Adrenal gland (tissue), 12 donors: ENCODE data around the gene ANKRD11. TPM values are rescaled to one million over a fixed set of nuclear protein-coding genes. Genes with fewer than 3 reads are reported as not detected.
A peak's percentile ranks its signal among the peaks of the same experiment; 100 is the strongest.

Experiments used
- DNase-seq, 7 donors: peaks; one replicate each; pipeline ENCODE4 v3.0.0-alpha.2; 2019 to 2020
- H3K27ac ChIP-seq, 5 donors: fragments of 200-600 bp; sonication (generic) in 4 of 5; 1 replicate in 3 of 5; 2 replicates in 2 of 5; pipeline versions ENCODE4 v1.5.1 to v1.8.0; 2016 to 2020; ENCODE audit warnings: mild to moderate bottlenecking in 1 of 5
- H3K27me3 ChIP-seq: fragments of 200-600 bp; 2 replicates; pipeline ENCODE4 v1.8.0; 2021
- H3K36me3 ChIP-seq, 2 donors: fragments of 200-600 bp; replicated peaks in 1 of 2; 1 replicate in 1 of 2; 2 replicates in 1 of 2; pipeline versions ENCODE4 v1.5.1 to v1.8.0; 2018 to 2022
- H3K4me1 ChIP-seq, 2 donors: fragments of 200-600 bp; replicated peaks in 1 of 2; 1 replicate in 1 of 2; 2 replicates in 1 of 2; pipeline versions ENCODE4 v1.5.1 to v1.8.0; 2018 to 2021
- H3K4me3 ChIP-seq, 4 donors: fragments of 200-600 bp; sonication (generic) in 3 of 4; one replicate each; pipeline ENCODE4 v1.5.1; 2016 to 2018
- H3K9me3 ChIP-seq, 3 donors: fragments of 200-600 bp; sonication (generic) in 1 of 3; replicated peaks in 1 of 3; 1 replicate in 2 of 3; 2 replicates in 1 of 3; pipeline versions ENCODE4 v1.5.1 to v1.8.0; 2016 to 2021
- POLR2A ChIP-seq, 2 donors: fragments of 450-650 bp; IDR thresholded peaks; one replicate each; pipeline ENCODE4 v1.6.1; 2017; ENCODE audit warnings: antibody characterized with exemption in 2 of 2, mild to moderate bottlenecking in 2 of 2, moderate library complexity in 1 of 2
- WGBS, 4 donors: extraction: QIAGEN DNeasy Blood & Tissue Kit in 2 of 4; methylation state at CpG; one replicate each; pipeline versions ENCODE4 v1.1.5 to v1.1.7; 2013 to 2017; 5-methylcytosine and 5-hydroxymethylcytosine counted together
- intact Hi-C, 2 donors: fragments of 100-400 bp; cut with DNase I; formaldehyde crosslinking; loops; one replicate each; pipeline versions ENCODE4 v1.14.1 to v1.15.0; 2022 to 2023
- polyA plus RNA-seq, 3 donors: library from polyadenylated mRNA; stranded (reverse); fragments of 200-250 nt in 2 of 3; fragments of 350-450 nt in 1 of 3; fragmentation: Illumina TruSeq in 1 of 3; extraction: RNeasy Lipid Tissue Mini Kit (QIAGEN cat#74804) in 1 of 3; gene quantifications; one replicate each; pipeline ENCODE4 v1.2.3, GENCODE V29; 2013 to 2014
- total RNA-seq, 9 donors: library from RNA; depleted of rRNA in 4 of 9; stranded (reverse); fragments of >200 nt in 4 of 9; fragments of 120-200 nt in 1 of 9; fragmentation: NEBNext Ultra II Directional in 1 of 9; extraction: Animal tissue kit (Norgen Biotek cat#: 25700) in 1 of 9; gene quantifications; one replicate each; pipeline versions ENCODE4 v1.1.0 to v1.2.4, GENCODE V29; 2013 to 2023
- TF ChIP-seq, protein P1 (sequence below), 6 experiments: fragments of 450-650 bp in 4 of 6; fragments of 200-600 bp in 2 of 6; sonication (generic) in 1 of 6; IDR thresholded peaks; 1 replicate in 5 of 6; 2 replicates in 1 of 6; pipeline versions ENCODE4 v1.5.1 to v1.8.0; 2016 to 2021; ENCODE audit warnings: antibody characterized with exemption in 6 of 6, mild to moderate bottlenecking in 2 of 6, moderate library complexity in 1 of 6
- donor health status: healthy with polysubstance abuse.
- donor health status: Bipolar disorder and iron deficiency.
- donor health status: DM: yes; HTN: yes; CAD: no.
- donor health status: DM: no; HTN: no; CAD: no.
- donor health status: DM: no; HTN: no; CAD: no.
- donor health status: DM: yes; HTN: yes; CAD: no.

Gene ANKRD11
- total and polyA plus RNA-seq, 12 donors, result 29.7 to 127 (median 80.1) TPM

GRCh38 chr16:89409161-89409711 is 81.1 kb downstream of the ANKRD11 start:
- Histone ChIP-seq H3K36me3 (no peaks in the 10 kb centered on the region), H3K4me3 (no peak overlapping the region), H3K9me3 (no peaks in the 10 kb centered on the region), H3K27ac (peak overlapping the region in 3 of 5 donors; percentile 20 to 76 (median 59)), H3K27me3 (no peaks in the 10 kb centered on the region), H3K4me1 (peaks cover 48 to 94% of the 10 kb centered on the region in 2 donors)
- DNase-seq, result no peak
- TF ChIP-seq, protein P1, sequence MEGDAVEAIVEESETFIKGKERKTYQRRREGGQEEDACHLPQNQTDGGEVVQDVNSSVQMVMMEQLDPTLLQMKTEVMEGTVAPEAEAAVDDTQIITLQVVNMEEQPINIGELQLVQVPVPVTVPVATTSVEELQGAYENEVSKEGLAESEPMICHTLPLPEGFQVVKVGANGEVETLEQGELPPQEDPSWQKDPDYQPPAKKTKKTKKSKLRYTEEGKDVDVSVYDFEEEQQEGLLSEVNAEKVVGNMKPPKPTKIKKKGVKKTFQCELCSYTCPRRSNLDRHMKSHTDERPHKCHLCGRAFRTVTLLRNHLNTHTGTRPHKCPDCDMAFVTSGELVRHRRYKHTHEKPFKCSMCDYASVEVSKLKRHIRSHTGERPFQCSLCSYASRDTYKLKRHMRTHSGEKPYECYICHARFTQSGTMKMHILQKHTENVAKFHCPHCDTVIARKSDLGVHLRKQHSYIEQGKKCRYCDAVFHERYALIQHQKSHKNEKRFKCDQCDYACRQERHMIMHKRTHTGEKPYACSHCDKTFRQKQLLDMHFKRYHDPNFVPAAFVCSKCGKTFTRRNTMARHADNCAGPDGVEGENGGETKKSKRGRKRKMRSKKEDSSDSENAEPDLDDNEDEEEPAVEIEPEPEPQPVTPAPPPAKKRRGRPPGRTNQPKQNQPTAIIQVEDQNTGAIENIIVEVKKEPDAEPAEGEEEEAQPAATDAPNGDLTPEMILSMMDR (IDR thresholded peaks at IDR 0.05), result no peak
- no peak for TF ChIP-seq POLR2A (IDR thresholded peaks at IDR 0.05)
- intact Hi-C loops, result loop anchor here in 1 of 2 donors (10.0 kb wide), 1 partner anchor 76 kb away; no protein-coding TSS in a partner anchor
- WGBS, 4 donors, result 71 to 75% (median 73%) methylated on average over 13 of the region's 13 CpGs

GRCh38 chr16:89408315-89408714 is 82.0 kb downstream of the ANKRD11 start:
- H3K36me3 ChIP-seq, result no peaks in the 10 kb centered on the region
- peaks cover 45 to 94% of the 10 kb centered on the region in 2 donors for H3K4me1 ChIP-seq
- H3K9me3 ChIP-seq, result no peaks in the 10 kb centered on the region
- H3K4me3 ChIP-seq, result no peak overlapping the region
- WGBS, 4 donors, result 39 to 70% (median 51%) methylated on average over 2 to 12 of the region's 12 CpGs
- TF ChIP-seq, protein P1 (IDR thresholded peaks at IDR 0.05), result no peak
- TF ChIP-seq POLR2A (IDR thresholded peaks at IDR 0.05), result no peak
- H3K27me3 ChIP-seq, result no peaks in the 10 kb centered on the region
- intact Hi-C loops, result loop anchor here in 1 of 2 donors (10.0 kb wide), 1 partner anchor 76 kb away; no protein-coding TSS in a partner anchor
- peak overlapping the region in 4 of 5 donors; percentile 13 to 78 (median 68) for H3K27ac ChIP-seq
- peak in 6 of 7 donors; percentile 54 to 73 (median 65) for DNase-seq

DNA sequence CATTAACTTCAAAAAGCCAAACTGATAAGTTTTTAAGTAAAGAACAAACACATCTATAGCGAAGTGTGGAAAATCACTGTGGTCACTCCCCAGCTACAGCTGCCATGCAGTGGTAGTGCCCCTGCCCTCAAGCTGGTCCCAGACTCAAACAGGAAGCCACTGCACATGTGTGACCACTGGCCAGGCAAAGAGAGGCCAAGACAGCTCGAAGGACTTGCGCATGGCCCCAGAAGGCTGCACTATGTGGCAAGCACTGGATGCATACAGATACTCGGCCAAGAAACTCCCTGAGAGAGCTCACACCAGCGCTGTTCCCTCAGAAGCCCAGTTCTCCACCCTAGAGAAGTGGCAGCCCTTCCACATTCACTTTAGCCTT is 82.4 kb downstream of the ANKRD11 start:
- intact Hi-C loops, result loop anchor here in 1 of 2 donors (10.0 kb wide), 1 partner anchor 77 kb away; no protein-coding TSS in a partner anchor
- WGBS, 4 donors, result 47 to 58% (median 52%) methylated on average over 4 to 5 of the region's 5 CpGs
- H3K4me3 ChIP-seq, result no peak overlapping the region

DNA sequence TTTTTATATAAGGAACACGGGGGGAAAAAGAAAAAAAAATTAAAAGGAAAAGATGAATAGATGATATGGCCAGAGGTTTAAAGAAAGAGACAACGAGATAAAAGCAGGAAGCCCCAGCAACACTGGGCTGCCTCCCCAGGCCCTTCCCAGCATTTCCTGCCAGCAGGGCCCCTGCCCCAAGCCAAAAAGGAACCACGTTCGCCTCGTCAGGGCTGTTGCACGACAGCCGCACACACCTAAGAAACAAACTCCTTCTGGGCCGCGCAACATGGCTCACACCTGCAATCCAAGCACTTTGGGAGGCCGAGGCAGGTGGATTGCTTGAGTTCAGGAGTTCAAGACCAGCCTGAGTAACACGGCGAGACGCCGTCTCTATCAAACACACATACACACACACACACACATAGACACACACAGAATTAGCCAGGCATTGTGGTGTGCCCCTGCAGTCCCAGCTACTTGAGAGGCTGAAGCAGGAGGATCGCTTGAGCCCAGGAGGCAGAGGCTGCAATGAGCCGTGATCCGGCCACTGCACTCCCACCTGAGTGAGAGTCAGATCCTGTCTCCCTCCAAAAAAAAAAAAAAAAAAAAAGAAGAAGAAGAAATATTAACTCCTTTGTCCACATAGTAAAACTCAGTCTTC is 83.0 kb downstream of the ANKRD11 start:
- TF ChIP-seq, protein P1 (IDR thresholded peaks at IDR 0.05), result no peak
- no peak for TF ChIP-seq POLR2A (IDR thresholded peaks at IDR 0.05)
- intact Hi-C loops, result loop anchor here in 1 of 2 donors (10.0 kb wide), 1 partner anchor 77 kb away; no protein-coding TSS in a partner anchor

More for the DNA sequence above, 82.4 kb downstream of the ANKRD11 start:
- H3K27ac ChIP-seq, result peak overlapping the region in 4 of 5 donors; percentile 13 to 78 (median 68)
- no peaks in the 10 kb centered on the region for H3K27me3 ChIP-seq
- TF ChIP-seq POLR2A (IDR thresholded peaks at IDR 0.05), result no peak
- TF ChIP-seq, protein P1 (IDR thresholded peaks at IDR 0.05), result no peak
- peaks cover 42 to 92% of the 10 kb centered on the region in 2 donors for H3K4me1 ChIP-seq
- H3K36me3 ChIP-seq, result no peaks in the 10 kb centered on the region
- DNase-seq, result peak in 5 of 7 donors; percentile 58 to 76 (median 66)
- H3K9me3 ChIP-seq, result no peaks in the 10 kb centered on the region

More for the DNA sequence above, 83.0 kb downstream of the ANKRD11 start:
- no peak for DNase-seq
- WGBS, 4 donors, result 41 to 63% (median 58%) methylated on average over 9 to 17 of the region's 17 CpGs
- Histone ChIP-seq H3K36me3 (no peaks in the 10 kb centered on the region), H3K27ac (peak overlapping the region in 2 of 5 donors; percentile 59 to 76), H3K9me3 (no peaks in the 10 kb centered on the region), H3K4me3 (no peak overlapping the region), H3K27me3 (no peaks in the 10 kb centered on the region), H3K4me1 (peaks cover 38 to 87% of the 10 kb centered on the region in 2 donors)
